Measurements from ENCODE around the gene CCDC121. TPM values are rescaled to one million over a fixed set of nuclear protein-coding genes. Genes with fewer than 3 reads are reported as not detected.

The CCDC121 gene
- total and polyA plus RNA-seq, 9 of the 15 experiments (the other 6 are each of a cell fraction or from before 2014, with no cell fraction given): 2.2 to 4.7 (median 4.1) TPM

DNA sequence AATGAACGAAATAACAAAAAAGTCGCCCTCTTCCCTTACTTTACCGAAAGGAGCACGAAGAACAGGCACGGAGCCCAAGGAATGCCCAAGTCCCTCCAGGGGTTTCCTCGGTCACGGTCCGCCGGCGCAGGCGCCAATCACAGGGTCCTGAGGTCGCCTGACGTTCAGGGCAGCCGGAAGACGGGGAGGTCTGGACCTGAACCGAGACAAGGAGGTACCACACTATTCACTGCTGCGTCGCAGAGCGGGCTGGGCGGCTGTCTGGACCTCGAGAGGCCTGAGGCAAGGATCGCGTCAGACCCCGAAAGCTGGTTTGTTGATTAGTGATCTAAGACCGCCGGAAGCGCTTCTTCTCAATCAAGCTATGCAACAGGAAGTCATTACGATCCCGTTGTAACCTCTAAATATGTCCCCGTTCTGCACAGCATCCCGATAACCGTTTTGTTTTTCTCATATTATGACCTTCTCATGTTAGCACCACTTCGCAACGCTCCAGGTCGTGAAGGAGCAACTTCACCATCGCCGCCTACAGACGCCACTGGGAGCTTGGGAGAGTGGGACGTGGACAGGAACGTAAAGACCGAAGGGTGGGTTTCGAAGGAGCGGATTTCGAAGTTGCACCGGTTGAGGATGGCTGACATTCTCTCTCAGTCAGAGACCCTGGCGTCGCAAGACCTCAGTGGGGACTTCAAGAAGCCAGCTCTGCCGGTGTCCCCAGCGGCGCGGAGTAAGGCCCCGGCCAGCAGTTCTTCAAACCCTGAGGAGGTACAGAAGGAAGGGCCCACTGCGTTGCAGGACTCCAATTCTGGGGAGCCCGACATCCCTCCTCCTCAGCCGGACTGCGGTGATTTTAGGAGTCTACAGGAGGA is 34.7 kb upstream of the CCDC121 start, which contains the start of the genes SLC4A1AP and SUPT7L (continued):
- peak; percentile 72 for TF ChIP-seq CEBPG (CRISPR knock-in tag; IDR thresholded peaks at IDR 0.05)
- peak in 1 of 2 experiments; percentile 91; a peak in 3 of 4 replicates for TF ChIP-seq CEBPG (tag; conservative IDR thresholded peaks at IDR 0.05 in 1 of 2, IDR thresholded peaks at IDR 0.05 in 1 of 2)
- TF ChIP-seq HMBOX1 (IDR thresholded peaks at IDR 0.05): no peak
- TF ChIP-seq, protein P1, sequence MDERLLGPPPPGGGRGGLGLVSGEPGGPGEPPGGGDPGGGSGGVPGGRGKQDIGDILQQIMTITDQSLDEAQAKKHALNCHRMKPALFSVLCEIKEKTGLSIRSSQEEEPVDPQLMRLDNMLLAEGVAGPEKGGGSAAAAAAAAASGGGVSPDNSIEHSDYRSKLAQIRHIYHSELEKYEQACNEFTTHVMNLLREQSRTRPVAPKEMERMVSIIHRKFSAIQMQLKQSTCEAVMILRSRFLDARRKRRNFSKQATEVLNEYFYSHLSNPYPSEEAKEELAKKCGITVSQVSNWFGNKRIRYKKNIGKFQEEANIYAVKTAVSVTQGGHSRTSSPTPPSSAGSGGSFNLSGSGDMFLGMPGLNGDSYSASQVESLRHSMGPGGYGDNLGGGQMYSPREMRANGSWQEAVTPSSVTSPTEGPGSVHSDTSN (CRISPR knock-in tag; IDR thresholded peaks at IDR 0.05; ENCODE audit: low read depth): no peak
- TF ChIP-seq, protein P1 (tag; conservative IDR thresholded peaks at IDR 0.05; ENCODE audit: low read depth): 0 out of 2 replicates have a peak, but pooled peaks have one; percentile 9
- peak; percentile 66 to 85; a peak in 1 of 4 replicates for TF ChIP-seq CSDE1 (IDR thresholded peaks at IDR 0.05)
- TF ChIP-seq HBP1 (CRISPR knock-in tag; IDR thresholded peaks at IDR 0.05): no peak
- TF ChIP-seq NR4A1 (CRISPR knock-in tag; IDR thresholded peaks at IDR 0.05): no peak
- TF ChIP-seq NR4A1 (tag; IDR thresholded peaks at IDR 0.05): peak; percentile 72; the same call in 1 of the 2 replicates
- TF ChIP-seq ZNF3 (CRISPR knock-in tag; IDR thresholded peaks at IDR 0.05): 0 out of 2 replicates have a peak, but pooled peaks have one; percentile 28
- peak; percentile 100 for TF ChIP-seq ZEB2 (IDR thresholded peaks at IDR 0.05)
- peak; percentile 89 for TF ChIP-seq KDM5B (IDR thresholded peaks at IDR 0.05; ENCODE audit: insufficient replicate concordance, low read depth, low read length)
- no peak for TF ChIP-seq FOXA1 (IDR thresholded peaks at IDR 0.05; ENCODE audit: borderline replicate concordance)
- no peak for TF ChIP-seq ZNF134 (CRISPR knock-in tag; conservative IDR thresholded peaks at IDR 0.05)
- TF ChIP-seq, protein P2, sequence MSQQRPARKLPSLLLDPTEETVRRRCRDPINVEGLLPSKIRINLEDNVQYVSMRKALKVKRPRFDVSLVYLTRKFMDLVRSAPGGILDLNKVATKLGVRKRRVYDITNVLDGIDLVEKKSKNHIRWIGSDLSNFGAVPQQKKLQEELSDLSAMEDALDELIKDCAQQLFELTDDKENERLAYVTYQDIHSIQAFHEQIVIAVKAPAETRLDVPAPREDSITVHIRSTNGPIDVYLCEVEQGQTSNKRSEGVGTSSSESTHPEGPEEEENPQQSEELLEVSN (IDR thresholded peaks at IDR 0.05; ENCODE audit: borderline replicate concordance in 1 of 2, extremely low read depth in 1 of 2, insufficient read depth in 1 of 2, insufficient read length in 1 of 2, low read depth in 1 of 2, low read length in 1 of 2, poor library complexity in 1 of 2, severe bottlenecking in 1 of 2): no peak
- TF ChIP-seq, protein P3, sequence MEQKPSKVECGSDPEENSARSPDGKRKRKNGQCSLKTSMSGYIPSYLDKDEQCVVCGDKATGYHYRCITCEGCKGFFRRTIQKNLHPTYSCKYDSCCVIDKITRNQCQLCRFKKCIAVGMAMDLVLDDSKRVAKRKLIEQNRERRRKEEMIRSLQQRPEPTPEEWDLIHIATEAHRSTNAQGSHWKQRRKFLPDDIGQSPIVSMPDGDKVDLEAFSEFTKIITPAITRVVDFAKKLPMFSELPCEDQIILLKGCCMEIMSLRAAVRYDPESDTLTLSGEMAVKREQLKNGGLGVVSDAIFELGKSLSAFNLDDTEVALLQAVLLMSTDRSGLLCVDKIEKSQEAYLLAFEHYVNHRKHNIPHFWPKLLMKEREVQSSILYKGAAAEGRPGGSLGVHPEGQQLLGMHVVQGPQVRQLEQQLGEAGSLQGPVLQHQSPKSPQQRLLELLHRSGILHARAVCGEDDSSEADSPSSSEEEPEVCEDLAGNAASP (IDR thresholded peaks at IDR 0.05): no peak
- peak; percentile 99 for TF ChIP-seq NFRKB (IDR thresholded peaks at IDR 0.05; ENCODE audit: low read depth)
- TF ChIP-seq ZNF668 (CRISPR knock-in tag; IDR thresholded peaks at IDR 0.05): no peak
- peak; percentile 64; the same call in 1 of the 2 replicates for TF ChIP-seq PHF21A (IDR thresholded peaks at IDR 0.05; ENCODE audit: borderline replicate concordance, low read depth)

All from K562 (cell line).